Testis (tissue), 3 donors: Measurements from ENCODE around the gene HRK. TPM values are rescaled to one million over a fixed set of nuclear protein-coding genes. Genes with fewer than 3 reads are reported as not detected.

ENCODE experiments used
- DNase-seq: peaks from one replicate; pipeline ENCODE4 v3.0.0-alpha.2; 2019
- H3K27ac ChIP-seq, 2 donors: fragments of 200-600 bp; sonication (generic); one replicate each; pipeline ENCODE4 v1.5.1; 2019
- H3K27me3 ChIP-seq: fragments of 200-600 bp; sonication (generic); one replicate; pipeline ENCODE4 v1.5.1; 2019
- H3K36me3 ChIP-seq: fragments of 200-600 bp; sonication (generic); one replicate; pipeline ENCODE4 v1.5.1; 2017; ENCODE audit warnings: low read depth; ENCODE audit errors: missing control alignments
- H3K4me1 ChIP-seq: fragments of 200-600 bp; sonication (generic); one replicate; pipeline ENCODE4 v1.5.1; 2019
- H3K4me3 ChIP-seq, 2 donors: fragments of 200-600 bp; sonication (generic); one replicate each; pipeline ENCODE4 v1.5.1; 2017 to 2019
- H3K9me3 ChIP-seq: fragments of 200-600 bp; sonication (generic); one replicate; pipeline ENCODE4 v1.5.1; 2017
- CTCF ChIP-seq, 3 experiments: fragments of 450-650 bp in 2 of 3; fragments of 200-600 bp in 1 of 3; sonication (generic) in 1 of 3; IDR thresholded peaks; one replicate each; pipeline ENCODE4 v1.5.1; 2016 to 2019; ENCODE audit warnings: antibody characterized with exemption in 3 of 3, mild to moderate bottlenecking in 2 of 3, moderate library complexity in 1 of 3
- POLR2A ChIP-seq: fragments of 450-650 bp; IDR thresholded peaks from one replicate; pipeline ENCODE4 v1.6.1; 2017; ENCODE audit warnings: antibody characterized with exemption, mild to moderate bottlenecking, moderate library complexity
- WGBS, 2 donors: methylation state at CpG; one replicate each; pipeline ENCODE4 v1.1.5; 2018; 5-methylcytosine and 5-hydroxymethylcytosine counted together
- intact Hi-C: fragments of 100-400 bp; cut with DNase I; formaldehyde crosslinking; loops from one replicate; pipeline ENCODE4 v1.15.1; 2023; ENCODE audit warnings: low total_unique reads
- polyA plus RNA-seq: library from polyadenylated mRNA; stranded (reverse); fragments of 350-450 nt; fragmentation: Illumina TruSeq; extraction: RNeasy Lipid Tissue Mini Kit (QIAGEN cat#74804); gene quantifications from one replicate; pipeline ENCODE4 v1.2.3, GENCODE V29; 2014; ENCODE audit warnings: low read depth, low replicate concordance; ENCODE audit not compliant: insufficient read depth
- total RNA-seq, 2 donors: library from RNA; depleted of rRNA; stranded (reverse); fragments of >200 nt; gene quantifications; one replicate each; pipeline ENCODE4 v1.2.3, GENCODE V29; 2016

The HRK gene
- total and polyA plus RNA-seq, 3 donors from 2014 or later: 0.57 to 2.5 (median 1.4) TPM

GRCh38 chr12:116852303-116852702 lies 28.9 kb downstream of the HRK start:
- Histone ChIP-seq H3K27me3 (no peaks in the 10 kb centered on the region), H3K36me3 (no peaks in the 10 kb centered on the region), H3K9me3 (no peaks in the 10 kb centered on the region), H3K27ac (no peak overlapping the region), H3K4me1 (no peaks in the 10 kb centered on the region), H3K4me3 (no peak overlapping the region)
- TF ChIP-seq POLR2A (no peak), CTCF (IDR thresholded peaks at IDR 0.05) (no peak)
- intact Hi-C loops: no loop called here
- DNase-seq: no peak
- 91 to 92% methylated on average over 6 of the region's 6 CpGs for WGBS, 2 donors

- no peak for DNase-seq
- H3K27me3 ChIP-seq: no peaks in the 10 kb centered on the region
- 85 to 95% methylated on average over 10 to 23 of the region's 23 CpGs for WGBS, 2 donors
- H3K9me3 ChIP-seq: no peaks in the 10 kb centered on the region
- H3K27ac ChIP-seq: no peak overlapping the region
- no peaks in the 10 kb centered on the region for H3K36me3 ChIP-seq
- intact Hi-C loops: no loop called here
- TF ChIP-seq POLR2A (no peak), CTCF (IDR thresholded peaks at IDR 0.05) (no peak)
- no peaks in the 10 kb centered on the region for H3K4me1 ChIP-seq
- no peak overlapping the region for H3K4me3 ChIP-seq
These were observed 32.0 kb downstream of the HRK start for GRCh38 chr12:116849216-116849615.

GRCh38 chr12:116843085-116843484 lies 38.2 kb downstream of the HRK start:
- no peak for TF ChIP-seq CTCF (IDR thresholded peaks at IDR 0.05)
- no peak for TF ChIP-seq POLR2A
- intact Hi-C loops: no loop called here
- no peaks in the 10 kb centered on the region for H3K4me1 ChIP-seq
- WGBS, 2 donors: 92 to 96% methylated on average over 6 of the region's 6 CpGs
- H3K27ac ChIP-seq: no peak overlapping the region
- H3K4me3 ChIP-seq: no peak overlapping the region
- H3K27me3 ChIP-seq: no peaks in the 10 kb centered on the region
- no peak for DNase-seq
- H3K36me3 ChIP-seq: no peaks in the 10 kb centered on the region
- no peaks in the 10 kb centered on the region for H3K9me3 ChIP-seq

GRCh38 chr12:116839287-116839830 lies 41.9 kb downstream of the HRK start:
- no peak for TF ChIP-seq POLR2A
- Histone ChIP-seq H3K27me3 (no peaks in the 10 kb centered on the region), H3K36me3 (no peaks in the 10 kb centered on the region), H3K4me3 (no peak overlapping the region), H3K27ac (no peak overlapping the region), H3K9me3 (no peaks in the 10 kb centered on the region), H3K4me1 (no peaks in the 10 kb centered on the region)
- 86 to 94% methylated on average over 3 of the region's 3 CpGs for WGBS, 2 donors
- intact Hi-C loops: no loop called here
- no peak for DNase-seq

GRCh38 chr12:116838365-116838764 lies 42.9 kb downstream of the HRK start:
- intact Hi-C loops: no loop called here
- H3K27me3 ChIP-seq: no peaks in the 10 kb centered on the region
- no peaks in the 10 kb centered on the region for H3K9me3 ChIP-seq
- H3K27ac ChIP-seq: no peak overlapping the region
- H3K36me3 ChIP-seq: no peaks in the 10 kb centered on the region
- no peak for DNase-seq
- H3K4me1 ChIP-seq: no peaks in the 10 kb centered on the region
- TF ChIP-seq POLR2A: no peak
- no peak for TF ChIP-seq CTCF (IDR thresholded peaks at IDR 0.05)
- WGBS, 2 donors: 75 to 78% methylated on average over 4 of the region's 4 CpGs
- H3K4me3 ChIP-seq: no peak overlapping the region
